PC-3 (cell line): Measurements from ENCODE around the gene R3HDM4.

Experiments
- EZH2 ChIP-seq: fragments of 300-600 bp; sonication (generic); IDR thresholded peaks from one replicate; pipeline ENCODE4 v1.6.1; 2017; ENCODE audit warnings: antibody characterized with exemption, mild to moderate bottlenecking, low read length; ENCODE audit not compliant: unreplicated experiment
- TF ChIP-seq, protein P1 (sequence below): fragments of 300-600 bp; sonication (generic); conservative IDR thresholded peaks from 2 replicates; pipeline ENCODE4 v1.5.1; 2017; ENCODE audit warnings: antibody characterized with exemption, low read depth, mild to moderate bottlenecking, low read length

DNA sequence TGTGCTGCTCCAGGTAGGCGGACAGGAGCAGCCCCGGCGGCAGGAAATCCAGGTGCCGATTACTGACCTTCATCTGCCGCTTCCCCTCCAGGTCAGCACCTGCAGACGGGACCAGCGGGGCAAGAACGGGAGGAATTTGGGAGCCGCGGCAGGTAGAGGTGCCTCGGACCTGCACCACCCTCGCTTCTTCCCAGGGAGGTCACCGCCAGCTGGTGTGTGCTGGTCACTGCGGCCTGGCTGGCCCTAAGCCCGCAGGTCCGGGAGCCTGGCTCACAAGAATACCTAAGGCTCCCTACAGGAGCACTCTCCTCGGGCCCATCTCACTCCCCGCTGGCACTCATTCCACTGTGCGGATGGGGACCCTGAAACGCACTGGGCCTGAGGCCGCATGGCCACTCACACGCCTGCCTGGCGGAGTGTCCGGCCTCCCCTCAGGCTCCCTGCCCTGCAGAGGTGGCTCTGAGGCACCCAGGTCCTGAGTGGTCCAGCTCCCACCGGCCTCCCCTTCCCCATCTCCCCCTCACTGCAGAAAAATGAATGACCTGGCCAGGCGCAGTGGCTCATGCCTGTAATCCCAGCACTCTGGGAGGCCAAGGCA lies 15.5 kb downstream of the R3HDM4 start:
- TF ChIP-seq, protein P1, sequence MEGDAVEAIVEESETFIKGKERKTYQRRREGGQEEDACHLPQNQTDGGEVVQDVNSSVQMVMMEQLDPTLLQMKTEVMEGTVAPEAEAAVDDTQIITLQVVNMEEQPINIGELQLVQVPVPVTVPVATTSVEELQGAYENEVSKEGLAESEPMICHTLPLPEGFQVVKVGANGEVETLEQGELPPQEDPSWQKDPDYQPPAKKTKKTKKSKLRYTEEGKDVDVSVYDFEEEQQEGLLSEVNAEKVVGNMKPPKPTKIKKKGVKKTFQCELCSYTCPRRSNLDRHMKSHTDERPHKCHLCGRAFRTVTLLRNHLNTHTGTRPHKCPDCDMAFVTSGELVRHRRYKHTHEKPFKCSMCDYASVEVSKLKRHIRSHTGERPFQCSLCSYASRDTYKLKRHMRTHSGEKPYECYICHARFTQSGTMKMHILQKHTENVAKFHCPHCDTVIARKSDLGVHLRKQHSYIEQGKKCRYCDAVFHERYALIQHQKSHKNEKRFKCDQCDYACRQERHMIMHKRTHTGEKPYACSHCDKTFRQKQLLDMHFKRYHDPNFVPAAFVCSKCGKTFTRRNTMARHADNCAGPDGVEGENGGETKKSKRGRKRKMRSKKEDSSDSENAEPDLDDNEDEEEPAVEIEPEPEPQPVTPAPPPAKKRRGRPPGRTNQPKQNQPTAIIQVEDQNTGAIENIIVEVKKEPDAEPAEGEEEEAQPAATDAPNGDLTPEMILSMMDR: 0 out of 2 replicates have a peak, but pooled peaks have one; percentile 21
- TF ChIP-seq EZH2: no peak
